Activated CD8-positive, alpha-beta T cell treated with anti-CD3 and anti-CD28 coated beads for 36 hours (primary cell): ENCODE data around the gene SART1. TPM values are rescaled to one million over a fixed set of nuclear protein-coding genes. Genes with fewer than 3 reads are reported as not detected.
A peak's percentile ranks its signal among the peaks of the same experiment; 100 is the strongest.

Source experiments
- ATAC-seq: fragments of 200-7000 bp; cut with Tn5 transposase; one replicate; pipeline ENCODE4 v1.10.0; 2021; ENCODE audit warnings: mild to moderate bottlenecking, moderate library complexity
- CTCF ChIA-PET: fragments of 350-600 bp; sonication (Branson Sonifier 250); formaldehyde crosslinking; loops from one replicate; lab custom pipeline; 2021; ENCODE audit warnings: antibody characterized with exemption; lab: Charles Lee
- POLR2A ChIA-PET: fragments of 350-600 bp; sonication (Branson Sonifier 250); formaldehyde crosslinking; loops from one replicate; lab custom pipeline; 2021; ENCODE audit warnings: antibody characterized with exemption; lab: Charles Lee
- DNase-seq: peaks from one replicate; pipeline ENCODE4 v3.0.0-alpha.2; 2020
- H3K27ac Mint-ChIP-seq: one replicate; pipeline ENCODE4 v1.8.0; 2021; ENCODE audit warnings: mild to moderate bottlenecking, mixed read lengths
- H3K27me3 Mint-ChIP-seq: one replicate; pipeline ENCODE4 v1.8.0; 2021; ENCODE audit warnings: mixed read lengths
- H3K36me3 Mint-ChIP-seq: one replicate; pipeline ENCODE4 v1.8.0; 2021; ENCODE audit warnings: low read depth, mixed read lengths
- H3K4me1 Mint-ChIP-seq: one replicate; pipeline ENCODE4 v1.8.0; 2021; ENCODE audit warnings: low read depth, mixed read lengths
- H3K4me3 Mint-ChIP-seq: one replicate; pipeline ENCODE4 v1.8.0; 2021; ENCODE audit warnings: mild to moderate bottlenecking, moderate library complexity, mixed read lengths
- H3K9me3 Mint-ChIP-seq: one replicate; pipeline ENCODE4 v1.8.0; 2021; ENCODE audit warnings: mixed read lengths
- CTCF ChIP-seq: fragments of 200-600 bp; IDR thresholded peaks from one replicate; pipeline ENCODE4 v1.8.0; 2022; ENCODE audit warnings: antibody characterized with exemption, mild to moderate bottlenecking
- intact Hi-C: fragments of 100-400 bp; cut with micrococcal nuclease; formaldehyde crosslinking; loops from one replicate; pipeline ENCODE4 v1.10.0; 2022
- total RNA-seq, 2 experiments: library from RNA; stranded (reverse); gene quantifications; one replicate each; pipeline ENCODE4 v1.2.3, GENCODE V29; 2021

SART1 gene
- total RNA-seq, 2 experiments from 2014 or later: 58.3 to 63.9 TPM

- Mint-ChIP-seq H3K4me1 (peaks cover 18% of the 10 kb centered on the region), H3K27me3 (no peaks in the 10 kb centered on the region), H3K9me3 (no peaks in the 10 kb centered on the region), H3K4me3 (no peak overlapping the region), H3K27ac (peak overlapping the region; percentile 16), H3K36me3 (peaks cover 18% of the 10 kb centered on the region)
- TF ChIP-seq CTCF: no peak
- no peak for DNase-seq
- intact Hi-C loops: no loop called here
- POLR2A ChIA-PET: interaction anchor here (0.6 to 2.6 kb wide), 7 partner anchors 14 to 730 kb away, joined by 3 to 16 read pairs (median 3); partner anchors contain the start of genes CCDC85B and FIBP
- CTCF ChIA-PET: interaction anchor here (0.6 kb wide), 1 partner anchor 23 kb away, joined by 3 read pairs; no protein-coding TSS in a partner anchor
- no peak for ATAC-seq
Measured at GRCh38 chr11:65921876-65922275, 39.7 kb upstream of the SART1 start.

GRCh38 chr11:65922565-65922964, 39.0 kb upstream of the SART1 start:
- Mint-ChIP-seq H3K9me3 (no peaks in the 10 kb centered on the region), H3K27ac (peak overlapping the region; percentile 10)
- intact Hi-C loops: no loop called here

DNA sequence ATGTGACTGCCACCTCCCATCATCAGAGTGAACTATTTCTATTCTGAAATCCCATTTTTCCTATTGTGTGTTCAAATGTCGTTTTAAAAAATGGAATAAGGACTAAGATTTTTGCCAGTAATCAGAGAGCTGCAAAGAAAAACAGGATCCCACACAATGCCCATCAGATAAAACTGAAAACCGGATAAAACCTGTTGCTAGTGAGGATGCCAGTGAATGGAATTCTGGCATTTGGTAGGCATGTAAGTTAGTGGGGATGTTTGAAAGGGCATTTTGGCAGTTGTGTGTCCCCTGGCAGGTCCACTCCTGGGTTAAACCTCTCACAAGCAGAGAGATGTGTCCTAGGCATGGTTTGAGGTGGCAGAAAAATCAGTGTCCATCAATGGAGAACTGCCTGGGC, 36.1 kb upstream of the SART1 start:
- Mint-ChIP-seq H3K9me3 (no peaks in the 10 kb centered on the region), H3K27ac (peak overlapping the region; percentile 65), H3K4me1 (peaks cover 32% of the 10 kb centered on the region), H3K27me3 (no peaks in the 10 kb centered on the region), H3K36me3 (peaks cover 13% of the 10 kb centered on the region), H3K4me3 (no peak overlapping the region)
- ATAC-seq: no peak
- no peak for TF ChIP-seq CTCF
- intact Hi-C loops: loop anchor here (5.0 kb wide), 1 partner anchor 38 kb away; the partner anchor contains the start of gene FIBP
- CTCF ChIA-PET: interaction anchor here (1.1 to 2.9 kb wide), 2 partner anchors 37 to 41 kb away, joined by 3 to 13 read pairs; partner anchors contain the start of gene FIBP
- DNase-seq: no peak
- POLR2A ChIA-PET: no interaction called here

More at GRCh38 chr11:65922565-65922964, 39.0 kb upstream of the SART1 start:
- CTCF ChIA-PET: interaction anchor here (1.0 to 2.4 kb wide), 4 partner anchors 11 to 72 kb away, joined by 3 to 16 read pairs (median 4); no protein-coding TSS in a partner anchor
- ATAC-seq (no peak), DNase-seq (no peak)
- H3K4me1 Mint-ChIP-seq: peaks cover 18% of the 10 kb centered on the region
- H3K4me3 Mint-ChIP-seq: no peak overlapping the region
- TF ChIP-seq CTCF: no peak
- peaks cover 15% of the 10 kb centered on the region for H3K36me3 Mint-ChIP-seq
- no peaks in the 10 kb centered on the region for H3K27me3 Mint-ChIP-seq
- POLR2A ChIA-PET: interaction anchor here (0.6 to 1.6 kb wide), 6 partner anchors 13 to 731 kb away, joined by 3 to 7 read pairs (median 4); partner anchors contain the start of gene CCDC85B

DNA sequence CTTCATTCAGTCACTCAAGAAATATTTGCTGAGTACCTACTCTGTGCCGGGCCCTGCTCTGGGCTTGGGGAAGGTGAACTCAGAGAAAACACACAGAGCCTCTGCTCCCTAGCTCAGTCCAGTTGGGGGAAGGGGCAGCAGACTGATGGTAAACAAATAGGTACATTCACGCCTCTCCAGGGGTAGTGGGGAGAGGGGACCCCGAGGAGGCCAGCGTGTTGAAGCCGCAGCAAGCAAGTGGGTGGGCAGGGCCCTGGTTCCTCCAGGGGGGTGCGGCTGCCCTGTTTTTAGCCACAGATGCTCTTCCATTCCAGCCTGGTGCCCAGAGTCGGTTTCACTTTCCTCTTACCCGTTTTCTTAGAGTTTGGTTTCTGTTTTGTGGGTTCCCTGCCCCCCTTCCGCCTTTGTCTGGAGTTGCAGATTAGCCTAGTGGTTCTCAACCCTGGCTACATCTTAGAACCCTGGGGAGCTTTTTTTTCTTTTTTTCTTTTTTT, 33.6 kb upstream of the SART1 start:
- Mint-ChIP-seq H3K36me3 (no peaks in the 10 kb centered on the region), H3K4me1 (peaks cover 43% of the 10 kb centered on the region), H3K4me3 (peak overlapping the region; percentile 71), H3K27me3 (no peaks in the 10 kb centered on the region), H3K9me3 (no peaks in the 10 kb centered on the region), H3K27ac (peak overlapping the region; percentile 93)
- intact Hi-C loops: loop anchor here (5.0 kb wide), 1 partner anchor 41 kb away; the partner anchor contains the start of gene FIBP
- no peak for TF ChIP-seq CTCF
- ATAC-seq (peak; percentile 88), DNase-seq (peak; percentile 93)
- ChIA-PET CTCF (interaction anchor here (1.1 to 2.9 kb wide), 4 partner anchors 38 to 70 kb away, joined by 3 to 13 read pairs (median 7); partner anchors contain the start of gene CCDC85B), POLR2A (interaction anchor here (0.6 to 2.1 kb wide), 13 partner anchors 10 to 340 kb away, joined by 3 to 8 read pairs (median 3); partner anchors contain the start of genes C11orf68, CCDC85B, FIBP and FOSL1)
